ENCODE results near the gene SIAE.

DNA sequence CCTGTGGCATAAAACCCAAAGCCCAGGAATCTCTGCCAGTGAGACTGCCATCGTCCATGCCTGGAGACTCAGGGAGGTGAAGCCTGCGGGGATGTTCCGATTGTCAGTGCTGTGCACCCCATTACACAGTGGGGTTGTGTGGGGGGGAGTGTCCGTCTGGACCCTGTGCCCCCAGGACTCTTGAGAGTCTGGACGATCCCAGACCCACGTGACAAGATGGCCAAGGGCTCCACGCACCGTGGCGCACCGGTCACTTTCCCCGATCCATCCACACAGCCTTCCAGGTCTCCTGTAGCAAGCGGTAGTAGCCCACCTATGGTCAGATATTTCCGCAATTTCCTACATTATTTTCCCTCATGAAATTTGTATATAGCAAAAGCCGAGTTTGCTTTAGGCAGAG, 45.3 kb upstream of the SIAE start:
- TF ChIP-seq CEBPB (IDR thresholded peaks at IDR 0.05; ENCODE audit: low read depth, low read length) (no peak), EP300 (IDR thresholded peaks at IDR 0.05; ENCODE audit: borderline replicate concordance in 1 of 2, low read depth in 2 of 2, low read length in 2 of 2) (no peak), POU5F1 (IDR thresholded peaks at IDR 0.05; ENCODE audit: low read depth, low read length) (no peak), TAF1 (IDR thresholded peaks at IDR 0.05; ENCODE audit: low read depth, low read length) (no peak), JUN (IDR thresholded peaks at IDR 0.05; ENCODE audit: low read depth, low read length) (no peak), SP4 (IDR thresholded peaks at IDR 0.05; ENCODE audit: low read length) (no peak), BCL11A (IDR thresholded peaks at IDR 0.05; ENCODE audit: low read depth in 2 of 2, low read length in 2 of 2) (no peak), KDM5A (IDR thresholded peaks at IDR 0.05; ENCODE audit: low read length) (no peak), TBP (IDR thresholded peaks at IDR 0.05; ENCODE audit: low read depth, low read length) (no peak), BACH1 (IDR thresholded peaks at IDR 0.05; ENCODE audit: low read length) (no peak), POLR2A (IDR thresholded peaks at IDR 0.05; ENCODE audit: control extremely low read depth in 1 of 2, low read depth in 2 of 2, low read length in 2 of 2) (no peak)
- TF ChIP-seq, protein P1, sequence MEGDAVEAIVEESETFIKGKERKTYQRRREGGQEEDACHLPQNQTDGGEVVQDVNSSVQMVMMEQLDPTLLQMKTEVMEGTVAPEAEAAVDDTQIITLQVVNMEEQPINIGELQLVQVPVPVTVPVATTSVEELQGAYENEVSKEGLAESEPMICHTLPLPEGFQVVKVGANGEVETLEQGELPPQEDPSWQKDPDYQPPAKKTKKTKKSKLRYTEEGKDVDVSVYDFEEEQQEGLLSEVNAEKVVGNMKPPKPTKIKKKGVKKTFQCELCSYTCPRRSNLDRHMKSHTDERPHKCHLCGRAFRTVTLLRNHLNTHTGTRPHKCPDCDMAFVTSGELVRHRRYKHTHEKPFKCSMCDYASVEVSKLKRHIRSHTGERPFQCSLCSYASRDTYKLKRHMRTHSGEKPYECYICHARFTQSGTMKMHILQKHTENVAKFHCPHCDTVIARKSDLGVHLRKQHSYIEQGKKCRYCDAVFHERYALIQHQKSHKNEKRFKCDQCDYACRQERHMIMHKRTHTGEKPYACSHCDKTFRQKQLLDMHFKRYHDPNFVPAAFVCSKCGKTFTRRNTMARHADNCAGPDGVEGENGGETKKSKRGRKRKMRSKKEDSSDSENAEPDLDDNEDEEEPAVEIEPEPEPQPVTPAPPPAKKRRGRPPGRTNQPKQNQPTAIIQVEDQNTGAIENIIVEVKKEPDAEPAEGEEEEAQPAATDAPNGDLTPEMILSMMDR (IDR thresholded peaks at IDR 0.05; ENCODE audit: control extremely low read depth in 1 of 3, insufficient read depth in 1 of 3, low read depth in 1 of 3, low read length in 3 of 3) = no peak
